BJ (cell line): ENCODE results near the gene FMN2. TPM values are rescaled to one million over a fixed set of nuclear protein-coding genes. Genes with fewer than 3 reads are reported as not detected.

Experiments
- CTCF ChIA-PET: fragments of 350-600 bp; formaldehyde crosslinking; extraction: SDS; loops from one replicate; lab custom pipeline; 2021; ENCODE audit warnings: antibody characterized with exemption, inconsistent platforms; lab: Yijun Ruan, JAX
- POLR2A ChIA-PET: fragments of 300-600 bp; sonication (Branson Sonifier 250); formaldehyde crosslinking; extraction: SDS; loops from one replicate; lab custom pipeline; 2021; ENCODE audit warnings: antibody characterized with exemption; lab: Charles Lee
- DNase-seq: peaks from one replicate; pipeline ENCODE4 v3.0.0-alpha.2; 2011; ENCODE audit warnings: low read depth
- H3K27me3 ChIP-seq: 2 replicates; pipeline ENCODE4 v1.6.0; 2011; ENCODE audit warnings: low read length; ENCODE audit not compliant: control insufficient read depth, insufficient read depth
- H3K36me3 ChIP-seq: 2 replicates; pipeline ENCODE4 v1.5.1; 2011; ENCODE audit warnings: low read length; ENCODE audit not compliant: control insufficient read depth, insufficient read depth
- H3K4me3 ChIP-seq: 2 replicates; pipeline ENCODE4 v1.5.1; 2011; ENCODE audit warnings: low read depth, mild to moderate bottlenecking, control low read depth, low read length
- polyA plus RNA-seq: library from polyadenylated mRNA; depleted of rRNA; stranded (reverse); fragments of >200 nt; gene quantifications from 2 replicates; pipeline ENCODE4 v1.2.3, GENCODE V29; 2011
- TF ChIP-seq, protein P1 (sequence below): IDR thresholded peaks from 2 replicates; pipeline ENCODE4 v1.5.1; 2011; ENCODE audit warnings: low read depth, mild to moderate bottlenecking, control low read depth, inconsistent platforms, low read length, moderate library complexity; ENCODE audit not compliant: insufficient read depth

Gene FMN2
- polyA plus RNA-seq, 1 experiment = 14.6 TPM

DNA sequence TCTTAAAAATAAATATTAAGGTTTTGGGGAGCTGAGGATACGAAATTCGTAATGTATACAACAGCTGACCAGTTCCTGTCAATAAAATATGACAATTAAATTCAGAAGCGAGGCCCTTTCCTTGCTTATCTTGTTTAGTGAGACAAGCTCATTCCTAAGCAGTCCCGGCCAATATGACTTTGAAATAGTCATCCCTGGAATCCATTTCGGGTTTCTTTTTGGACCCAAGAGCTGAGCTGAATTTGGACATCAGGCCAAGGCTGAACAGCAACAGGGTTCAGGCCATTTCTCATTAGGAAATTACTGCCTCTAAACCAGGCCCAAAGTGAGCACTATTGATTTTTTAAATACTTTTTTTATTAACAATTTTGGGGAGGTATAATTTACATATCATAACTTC, 17.3 kb upstream of the FMN2 start:
- TF ChIP-seq, protein P1, sequence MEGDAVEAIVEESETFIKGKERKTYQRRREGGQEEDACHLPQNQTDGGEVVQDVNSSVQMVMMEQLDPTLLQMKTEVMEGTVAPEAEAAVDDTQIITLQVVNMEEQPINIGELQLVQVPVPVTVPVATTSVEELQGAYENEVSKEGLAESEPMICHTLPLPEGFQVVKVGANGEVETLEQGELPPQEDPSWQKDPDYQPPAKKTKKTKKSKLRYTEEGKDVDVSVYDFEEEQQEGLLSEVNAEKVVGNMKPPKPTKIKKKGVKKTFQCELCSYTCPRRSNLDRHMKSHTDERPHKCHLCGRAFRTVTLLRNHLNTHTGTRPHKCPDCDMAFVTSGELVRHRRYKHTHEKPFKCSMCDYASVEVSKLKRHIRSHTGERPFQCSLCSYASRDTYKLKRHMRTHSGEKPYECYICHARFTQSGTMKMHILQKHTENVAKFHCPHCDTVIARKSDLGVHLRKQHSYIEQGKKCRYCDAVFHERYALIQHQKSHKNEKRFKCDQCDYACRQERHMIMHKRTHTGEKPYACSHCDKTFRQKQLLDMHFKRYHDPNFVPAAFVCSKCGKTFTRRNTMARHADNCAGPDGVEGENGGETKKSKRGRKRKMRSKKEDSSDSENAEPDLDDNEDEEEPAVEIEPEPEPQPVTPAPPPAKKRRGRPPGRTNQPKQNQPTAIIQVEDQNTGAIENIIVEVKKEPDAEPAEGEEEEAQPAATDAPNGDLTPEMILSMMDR = no peak
- Histone ChIP-seq H3K27me3 (no peaks in the 10 kb centered on the region), H3K36me3 (no peaks in the 10 kb centered on the region), H3K4me3 (no peak overlapping the region)
- ChIA-PET CTCF (no interaction called here), POLR2A (interaction anchor here (0.5 kb wide), 1 partner anchor 63 kb away, joined by 9 read pairs; no protein-coding TSS in a partner anchor)
- no peak for DNase-seq

DNA sequence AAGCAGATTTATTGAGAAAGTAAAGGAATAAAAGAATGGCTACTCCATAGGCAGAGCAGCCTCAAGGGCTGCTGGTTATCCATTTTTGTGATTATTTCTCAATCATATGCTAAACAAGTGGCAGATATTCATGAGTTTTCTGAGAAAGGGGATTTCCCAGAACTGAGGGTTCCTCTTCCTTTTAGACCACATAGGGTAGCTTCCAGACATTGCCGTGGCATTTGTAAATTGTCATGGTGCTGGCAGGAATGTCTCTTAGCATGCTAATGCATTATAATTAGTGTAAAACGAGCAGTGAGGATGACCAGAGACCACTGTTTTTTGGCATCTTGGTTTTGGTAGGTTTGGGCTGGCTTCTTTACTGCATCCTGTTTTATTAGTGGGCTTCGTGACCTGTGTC, 16.8 kb upstream of the FMN2 start:
- CTCF ChIA-PET = no interaction called here
- TF ChIP-seq, protein P1 = no peak
- POLR2A ChIA-PET = no interaction called here
- DNase-seq = no peak
- no peaks in the 10 kb centered on the region for H3K36me3 ChIP-seq
- no peaks in the 10 kb centered on the region for H3K27me3 ChIP-seq
- H3K4me3 ChIP-seq = no peak overlapping the region

DNA sequence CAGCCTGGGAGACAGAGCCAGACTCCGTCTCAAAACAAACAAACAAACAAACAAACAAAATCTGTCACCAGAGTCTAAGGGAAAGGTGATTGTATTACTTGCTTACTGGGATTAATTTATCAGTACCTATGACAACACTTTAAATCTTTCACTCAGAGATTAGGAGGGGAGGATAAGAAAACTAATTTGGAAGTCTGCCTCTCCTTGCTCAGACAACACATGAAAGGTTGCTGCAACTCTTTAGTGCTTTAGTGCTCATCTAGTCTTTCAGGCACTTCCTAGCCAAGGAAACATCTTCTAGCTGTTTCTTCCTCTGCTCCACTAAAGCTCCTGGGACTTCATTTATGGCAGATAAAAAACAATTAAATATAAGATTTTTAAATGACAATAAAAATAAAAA, 7.3 kb upstream of the FMN2 start:
- H3K36me3 ChIP-seq = no peaks in the 10 kb centered on the region
- no peaks in the 10 kb centered on the region for H3K27me3 ChIP-seq
- no peak overlapping the region for H3K4me3 ChIP-seq
- CTCF ChIA-PET = interaction anchor here (0.8 to 1.2 kb wide), 2 partner anchors 55 to 94 kb away, joined by 3 to 4 read pairs; no protein-coding TSS in a partner anchor
- POLR2A ChIA-PET = interaction anchor here (0.5 kb wide), 1 partner anchor 105 kb away, joined by 6 read pairs; no protein-coding TSS in a partner anchor
- no peak for DNase-seq
- TF ChIP-seq, protein P1 = no peak

GRCh38 chr1:240084749-240085148, 6.9 kb upstream of the FMN2 start:
- POLR2A ChIA-PET = interaction anchor here (0.5 kb wide), 1 partner anchor 104 kb away, joined by 6 read pairs; no protein-coding TSS in a partner anchor

DNA sequence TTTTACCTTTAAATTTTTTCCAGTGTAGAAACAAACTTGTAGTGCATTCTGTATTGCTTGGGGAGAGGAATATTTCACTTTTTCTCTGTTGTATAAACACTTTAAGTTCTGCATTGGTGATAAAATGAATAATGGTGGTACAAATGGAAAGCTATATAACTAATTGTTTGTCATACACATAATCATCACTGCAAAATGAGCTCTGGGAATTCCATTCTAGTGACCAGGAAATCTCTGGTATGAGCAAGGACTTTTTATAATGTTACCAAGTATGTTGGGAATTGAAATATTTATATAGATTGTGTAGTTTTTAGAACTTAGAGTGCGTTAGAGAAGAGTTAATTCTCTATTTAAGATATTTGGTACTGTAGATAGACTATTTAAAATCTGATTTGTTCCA, 5.0 kb upstream of the FMN2 start:
- H3K27me3 ChIP-seq = no peaks in the 10 kb centered on the region
- H3K4me3 ChIP-seq = no peak overlapping the region
- no peak for DNase-seq
- CTCF ChIA-PET = interaction anchor here (0.6 to 1.0 kb wide), 4 partner anchors 55 to 83 kb away, joined by 3 to 4 read pairs (median 4); no protein-coding TSS in a partner anchor
- POLR2A ChIA-PET = no interaction called here
- H3K36me3 ChIP-seq = no peaks in the 10 kb centered on the region
- TF ChIP-seq, protein P1 = no peak

More at GRCh38 chr1:240084749-240085148, 6.9 kb upstream of the FMN2 start:
- CTCF ChIA-PET = interaction anchor here (0.8 kb wide), 1 partner anchor 55 kb away, joined by 4 read pairs; no protein-coding TSS in a partner anchor
- Histone ChIP-seq H3K36me3 (no peaks in the 10 kb centered on the region), H3K4me3 (no peak overlapping the region), H3K27me3 (no peaks in the 10 kb centered on the region)
- TF ChIP-seq, protein P1 = no peak
- DNase-seq = no peak
